Esophagus muscularis mucosa (tissue), 3 donors: ENCODE results near the gene C10orf88.

ENCODE experiments used
- POLR2A ChIP-seq: fragments of 450-650 bp; IDR thresholded peaks from one replicate; pipeline ENCODE4 v1.6.1; 2017; ENCODE audit warnings: antibody characterized with exemption, moderate library complexity, mild to moderate bottlenecking, low read depth
- POLR2AphosphoS5 ChIP-seq, 2 donors: sonication (generic); formaldehyde crosslinking; IDR thresholded peaks; one replicate each; pipeline ENCODE4 v1.6.1; 2017; ENCODE audit warnings: antibody characterized with exemption in 2 of 2
- TF ChIP-seq, protein P1 (sequence below), 3 experiments: fragments of 200-600 bp in 2 of 3; fragments of 450-650 bp in 1 of 3; sonication (generic) in 2 of 3; IDR thresholded peaks; one replicate each; pipeline ENCODE4 v1.5.1; 2017 to 2019; ENCODE audit warnings: antibody characterized with exemption in 3 of 3, mild to moderate bottlenecking in 2 of 3, moderate library complexity in 1 of 3

DNA sequence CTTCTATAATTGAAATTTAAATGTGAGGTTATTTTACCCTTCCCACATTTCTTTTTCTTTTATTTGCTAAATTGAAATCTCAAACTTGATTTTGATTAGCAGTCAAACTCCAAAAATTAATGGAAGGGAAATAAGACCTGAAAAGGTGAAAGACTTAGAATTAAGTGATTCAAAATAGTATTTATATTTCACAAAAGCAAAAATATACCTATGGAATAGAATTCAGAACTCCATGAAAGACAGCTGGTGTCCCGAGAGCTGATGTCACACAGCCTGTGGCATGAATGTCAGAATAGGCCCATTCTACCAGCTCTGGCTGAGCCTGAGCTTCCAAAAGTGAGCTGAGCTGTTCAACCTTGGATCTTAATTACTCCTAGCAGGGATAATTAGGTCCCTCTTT is 43.7 kb downstream of the C10orf88 start, which contains the start of gene FAM24A:
- TF ChIP-seq, protein P1, sequence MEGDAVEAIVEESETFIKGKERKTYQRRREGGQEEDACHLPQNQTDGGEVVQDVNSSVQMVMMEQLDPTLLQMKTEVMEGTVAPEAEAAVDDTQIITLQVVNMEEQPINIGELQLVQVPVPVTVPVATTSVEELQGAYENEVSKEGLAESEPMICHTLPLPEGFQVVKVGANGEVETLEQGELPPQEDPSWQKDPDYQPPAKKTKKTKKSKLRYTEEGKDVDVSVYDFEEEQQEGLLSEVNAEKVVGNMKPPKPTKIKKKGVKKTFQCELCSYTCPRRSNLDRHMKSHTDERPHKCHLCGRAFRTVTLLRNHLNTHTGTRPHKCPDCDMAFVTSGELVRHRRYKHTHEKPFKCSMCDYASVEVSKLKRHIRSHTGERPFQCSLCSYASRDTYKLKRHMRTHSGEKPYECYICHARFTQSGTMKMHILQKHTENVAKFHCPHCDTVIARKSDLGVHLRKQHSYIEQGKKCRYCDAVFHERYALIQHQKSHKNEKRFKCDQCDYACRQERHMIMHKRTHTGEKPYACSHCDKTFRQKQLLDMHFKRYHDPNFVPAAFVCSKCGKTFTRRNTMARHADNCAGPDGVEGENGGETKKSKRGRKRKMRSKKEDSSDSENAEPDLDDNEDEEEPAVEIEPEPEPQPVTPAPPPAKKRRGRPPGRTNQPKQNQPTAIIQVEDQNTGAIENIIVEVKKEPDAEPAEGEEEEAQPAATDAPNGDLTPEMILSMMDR (IDR thresholded peaks at IDR 0.05), result no peak
- TF ChIP-seq POLR2A, result no peak
- no peak for TF ChIP-seq POLR2AphosphoS5 (IDR thresholded peaks at IDR 0.05)
